ENCODE results near the gene TRAK1.

Gene TRAK1

GRCh38 chr3:42216931-42217333, 125.8 kb downstream of the TRAK1 start:
- TF ChIP-seq, protein P1, sequence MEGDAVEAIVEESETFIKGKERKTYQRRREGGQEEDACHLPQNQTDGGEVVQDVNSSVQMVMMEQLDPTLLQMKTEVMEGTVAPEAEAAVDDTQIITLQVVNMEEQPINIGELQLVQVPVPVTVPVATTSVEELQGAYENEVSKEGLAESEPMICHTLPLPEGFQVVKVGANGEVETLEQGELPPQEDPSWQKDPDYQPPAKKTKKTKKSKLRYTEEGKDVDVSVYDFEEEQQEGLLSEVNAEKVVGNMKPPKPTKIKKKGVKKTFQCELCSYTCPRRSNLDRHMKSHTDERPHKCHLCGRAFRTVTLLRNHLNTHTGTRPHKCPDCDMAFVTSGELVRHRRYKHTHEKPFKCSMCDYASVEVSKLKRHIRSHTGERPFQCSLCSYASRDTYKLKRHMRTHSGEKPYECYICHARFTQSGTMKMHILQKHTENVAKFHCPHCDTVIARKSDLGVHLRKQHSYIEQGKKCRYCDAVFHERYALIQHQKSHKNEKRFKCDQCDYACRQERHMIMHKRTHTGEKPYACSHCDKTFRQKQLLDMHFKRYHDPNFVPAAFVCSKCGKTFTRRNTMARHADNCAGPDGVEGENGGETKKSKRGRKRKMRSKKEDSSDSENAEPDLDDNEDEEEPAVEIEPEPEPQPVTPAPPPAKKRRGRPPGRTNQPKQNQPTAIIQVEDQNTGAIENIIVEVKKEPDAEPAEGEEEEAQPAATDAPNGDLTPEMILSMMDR (IDR thresholded peaks at IDR 0.05): no peak
- Histone ChIP-seq H3K9ac (no peak overlapping the region), H3K27ac (no peak overlapping the region), H2AFZ (no peak overlapping the region), H3K4me2 (ENCODE audit: low read length) (no peak overlapping the region), H3K4me1 (peaks cover 3% of the 10 kb centered on the region), H3K9me3 (ENCODE audit: control insufficient read depth, low read length) (no peaks in the 10 kb centered on the region), H3K4me3 (ENCODE audit: low read depth, low read length) (no peak overlapping the region), H3K79me2 (no peaks in the 10 kb centered on the region), H3K36me3 (ENCODE audit: control insufficient read depth, insufficient read depth, low read length) (no peaks in the 10 kb centered on the region), H3K27me3 (ENCODE audit: control insufficient read depth, insufficient read depth, low read length) (no peaks in the 10 kb centered on the region)

GRCh38 chr3:42220436-42221121, 129.4 kb downstream of the TRAK1 start:
- Histone ChIP-seq H3K4me2 (ENCODE audit: low read length) (no peak overlapping the region), H3K4me3 (ENCODE audit: low read depth, low read length) (no peak overlapping the region), H3K79me2 (no peaks in the 10 kb centered on the region), H3K9me3 (ENCODE audit: control insufficient read depth, low read length) (no peaks in the 10 kb centered on the region), H2AFZ (no peak overlapping the region), H3K4me1 (no peaks in the 10 kb centered on the region), H3K27ac (no peak overlapping the region), H3K36me3 (ENCODE audit: control insufficient read depth, insufficient read depth, low read length) (no peaks in the 10 kb centered on the region), H3K9ac (no peak overlapping the region), H3K27me3 (ENCODE audit: control insufficient read depth, insufficient read depth, low read length) (no peaks in the 10 kb centered on the region)
- TF ChIP-seq, protein P1 (IDR thresholded peaks at IDR 0.05): no peak

DNA sequence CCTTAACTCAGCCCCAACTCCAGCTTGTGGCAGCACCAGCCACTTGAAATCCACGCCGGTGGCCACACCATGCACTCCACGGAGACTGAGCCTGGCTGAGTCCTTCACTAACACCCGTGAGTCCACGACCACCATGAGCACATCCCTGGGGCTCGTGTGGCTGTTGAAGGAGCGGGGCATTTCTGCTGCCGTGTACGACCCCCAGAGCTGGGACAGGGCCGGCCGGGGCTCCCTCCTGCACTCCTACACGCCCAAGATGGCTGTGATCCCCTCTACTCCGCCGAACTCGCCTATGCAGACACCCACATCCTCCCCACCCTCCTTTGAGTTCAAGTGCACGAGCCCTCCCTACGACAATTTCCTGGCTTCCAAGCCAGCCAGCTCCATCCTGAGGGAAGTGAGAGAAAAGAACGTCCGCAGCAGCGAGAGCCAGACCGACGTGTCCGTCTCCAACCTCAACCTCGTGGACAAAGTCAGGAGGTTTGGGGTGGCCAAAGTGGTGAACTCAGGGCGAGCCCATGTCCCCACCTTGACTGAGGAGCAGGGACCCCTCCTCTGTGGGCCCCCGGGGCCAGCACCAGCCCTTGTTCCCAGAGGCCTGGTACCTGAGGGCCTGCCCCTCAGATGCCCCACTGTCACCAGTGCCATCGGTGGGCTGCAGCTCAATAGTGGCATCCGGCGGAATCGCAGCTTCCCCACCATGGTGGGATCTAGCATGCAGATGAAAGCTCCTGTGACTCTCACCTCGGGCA, 132.0 kb downstream of the TRAK1 start:
- H2AFZ ChIP-seq: no peak overlapping the region
- no peak overlapping the region for H3K4me3 ChIP-seq (ENCODE audit: low read depth, low read length)
- TF ChIP-seq, protein P1 (IDR thresholded peaks at IDR 0.05): no peak
- H3K9ac ChIP-seq: no peak overlapping the region
- H3K36me3 ChIP-seq (ENCODE audit: control insufficient read depth, insufficient read depth, low read length): no peaks in the 10 kb centered on the region
- H3K27me3 ChIP-seq (ENCODE audit: control insufficient read depth, insufficient read depth, low read length): no peaks in the 10 kb centered on the region
- H3K27ac ChIP-seq: no peak overlapping the region
- H3K4me2 ChIP-seq (ENCODE audit: low read length): no peak overlapping the region
- H3K79me2 ChIP-seq: no peaks in the 10 kb centered on the region
- H3K4me1 ChIP-seq: no peaks in the 10 kb centered on the region
- no peaks in the 10 kb centered on the region for H3K9me3 ChIP-seq (ENCODE audit: control insufficient read depth, low read length)

GRCh38 chr3:42224178-42224577, 133.0 kb downstream of the TRAK1 start:
- no peaks in the 10 kb centered on the region for H3K36me3 ChIP-seq (ENCODE audit: control insufficient read depth, insufficient read depth, low read length)
- H3K9ac ChIP-seq: no peak overlapping the region
- H3K4me1 ChIP-seq: no peaks in the 10 kb centered on the region
- H3K27ac ChIP-seq: no peak overlapping the region
- no peak overlapping the region for H2AFZ ChIP-seq
- H3K4me3 ChIP-seq (ENCODE audit: low read depth, low read length): no peak overlapping the region
- H3K9me3 ChIP-seq (ENCODE audit: control insufficient read depth, low read length): no peaks in the 10 kb centered on the region
- no peaks in the 10 kb centered on the region for H3K27me3 ChIP-seq (ENCODE audit: control insufficient read depth, insufficient read depth, low read length)
- TF ChIP-seq, protein P1 (IDR thresholded peaks at IDR 0.05): no peak
- H3K79me2 ChIP-seq: no peaks in the 10 kb centered on the region
- H3K4me2 ChIP-seq (ENCODE audit: low read length): no peak overlapping the region

Data from parathyroid adenoma (tissue), 2 donors.